A549 (cell line): ENCODE measurements around the gene TMEM86B. TPM values are rescaled to one million over a fixed set of nuclear protein-coding genes. Genes with fewer than 3 reads are reported as not detected.

Source experiments
- ATAC-seq, 2 experiments: fragments of 200-7000 bp in 1 of 2; fragments of >200 bp in 1 of 2; cut with Nextera tagmentation in 1 of 2; cut with Tn5 transposase in 1 of 2; 3 replicates each; pipeline versions ENCODE4 v1.8.0 to v1.9.1; 2018 to 2020; ENCODE audit warnings: mild to moderate bottlenecking in 1 of 2, moderate library complexity in 1 of 2
- CTCF ChIA-PET: fragments of 300-600 bp; sonication (Branson Sonifier 250); formaldehyde crosslinking; extraction: SDS; loops from one replicate; lab custom pipeline; 2021; ENCODE audit warnings: antibody characterized with exemption, inconsistent platforms; lab: Yijun Ruan, JAX
- POLR2A ChIA-PET: fragments of 350-600 bp; formaldehyde crosslinking; extraction: SDS; loops from one replicate; lab custom pipeline; 2021; ENCODE audit warnings: antibody characterized with exemption, inconsistent platforms; lab: Yijun Ruan, JAX
- DNase-seq, 2 experiments: peaks; one replicate each; pipeline versions ENCODE4 v3.0.0 to v3.0.0-alpha.2; 2011 to 2016; ENCODE audit warnings: low read depth in 1 of 2, low spot score in 1 of 2
- FAIRE-seq: peaks from 2 replicates; lab custom pipeline; 2011; peaks lifted over from hg19 to GRCh38; lab: Jason Lieb, UNC
- H3K27ac ChIP-seq, 2 experiments: fragments of >200 bp; sonication (Bioruptor Twin); formaldehyde crosslinking; 3 replicates each; pipeline ENCODE4 v1.5.1; 2016 to 2017
- H3K4me1 ChIP-seq: fragments of >200 bp; sonication (Bioruptor Twin); formaldehyde crosslinking; 3 replicates; pipeline ENCODE4 v1.6.1; 2016
- H3K4me2 ChIP-seq: fragments of >200 bp; sonication (Bioruptor Twin); formaldehyde crosslinking; 3 replicates; pipeline ENCODE4 v1.6.1; 2016
- H3K4me3 ChIP-seq: fragments of >200 bp; sonication (Bioruptor Twin); formaldehyde crosslinking; 3 replicates; pipeline ENCODE4 v1.5.1; 2016
- H3K9me3 ChIP-seq: fragments of >200 bp; sonication (Bioruptor Twin); formaldehyde crosslinking; 3 replicates; pipeline ENCODE4 v1.6.1; 2016
- BHLHE40 ChIP-seq: IDR thresholded peaks from 2 replicates; pipeline ENCODE4 v1.6.1; 2012; ENCODE audit warnings: low read depth, low read length, inconsistent platforms
- EP300 ChIP-seq, 2 experiments: fragments of >200 bp; sonication (Bioruptor Twin); formaldehyde crosslinking; IDR thresholded peaks; 2 replicates in 1 of 2; 3 replicates in 1 of 2; pipeline ENCODE4 v1.6.1; 2016 to 2017
- FOSL2 ChIP-seq, 2 experiments: fragments of 450-650 bp in 1 of 2; fragments of >200 bp in 1 of 2; sonication (Bioruptor Twin) in 1 of 2; formaldehyde crosslinking; IDR thresholded peaks; 2 replicates each; pipeline versions ENCODE4 v1.5.0 to v1.6.1; 2016 to 2020; ENCODE audit warnings: mild to moderate bottlenecking in 1 of 2, moderate library complexity in 1 of 2
- FOXS1 ChIP-seq: fragments of 250-450 bp; sonication (Bioruptor Pico); IDR thresholded peaks from 2 replicates; pipeline ENCODE4 v1.5.0; 2020; ENCODE audit warnings: mild to moderate bottlenecking, moderate library complexity
- HEYL ChIP-seq: fragments of 250-450 bp; sonication (Bioruptor Pico); IDR thresholded peaks from 2 replicates; pipeline ENCODE4 v1.8.0; 2021; ENCODE audit warnings: mild to moderate bottlenecking, moderate library complexity
- HMGXB4 ChIP-seq: fragments of 250-450 bp; sonication (Bioruptor Pico); IDR thresholded peaks from 2 replicates; pipeline ENCODE4 v1.5.0; 2021; ENCODE audit warnings: mild to moderate bottlenecking, moderate library complexity, borderline replicate concordance
- HOXB5 ChIP-seq: fragments of 250-450 bp; sonication (Bioruptor Pico); IDR thresholded peaks from 2 replicates; pipeline ENCODE4 v1.5.0; 2020; ENCODE audit warnings: mild to moderate bottlenecking, moderate library complexity
- NFE2L2 ChIP-seq: fragments of 150-350 bp; conservative IDR thresholded peaks from 2 replicates; pipeline ENCODE4 v1.6.1; 2014; ENCODE audit warnings: low read length
- NPAS2 ChIP-seq: fragments of 250-450 bp; sonication (Bioruptor Pico); IDR thresholded peaks from 2 replicates; pipeline ENCODE4 v1.8.0; 2022; ENCODE audit warnings: mild to moderate bottlenecking, moderate library complexity, borderline replicate concordance
- NR3C1 ChIP-seq: fragments of >200 bp; sonication (Bioruptor Twin); formaldehyde crosslinking; IDR thresholded peaks from 3 replicates; pipeline ENCODE4 v1.6.1; 2017
- POLR2A ChIP-seq: IDR thresholded peaks from 2 replicates; pipeline ENCODE4 v1.6.1; 2012; ENCODE audit warnings: mild to moderate bottlenecking, low read length
- RNF2 ChIP-seq: fragments of 200-600 bp; sonication (generic); IDR thresholded peaks from 2 replicates; pipeline ENCODE4 v1.6.1; 2016; ENCODE audit warnings: low read depth, mild to moderate bottlenecking, antibody characterized with exemption, moderate library complexity, borderline replicate concordance
- SMC3 ChIP-seq: fragments of >200 bp; sonication (Bioruptor Twin); formaldehyde crosslinking; IDR thresholded peaks from 3 replicates; pipeline ENCODE4 v1.6.1; 2018; ENCODE audit warnings: inconsistent platforms
- SREBF2 ChIP-seq: fragments of 450-650 bp; IDR thresholded peaks from 2 replicates; pipeline ENCODE4 v1.6.1; 2014; ENCODE audit warnings: mild to moderate bottlenecking, moderate library complexity
- TP53 ChIP-seq: fragments of 250-450 bp; sonication (Bioruptor Pico); IDR thresholded peaks from 2 replicates; pipeline ENCODE4 v1.5.0; 2021; ENCODE audit warnings: mild to moderate bottlenecking, moderate library complexity
- ZNF302 ChIP-seq: fragments of 250-450 bp; sonication (Bioruptor Pico); IDR thresholded peaks from 2 replicates; pipeline ENCODE4 v1.9.0; 2021; ENCODE audit warnings: inconsistent platforms, mild to moderate bottlenecking, moderate library complexity
- WGBS: methylation state at CpG from one replicate; pipeline ENCODE4 v1.1.6; 2017; ENCODE audit errors: missing lambda C conversion rate; 5-methylcytosine and 5-hydroxymethylcytosine counted together
- polyA plus RNA-seq, 4 experiments: library from polyadenylated mRNA; depleted of rRNA in 3 of 4; stranded (reverse); fragments of >200 nt; fragmentation: RNase III in 1 of 4; extraction: RNeasy Plus Mini Kit Qiagen cat#74134 plus additional on column Dnase treatment in 1 of 4; gene quantifications; 2 replicates in 3 of 4; 3 replicates in 1 of 4; pipeline ENCODE4 v1.2.3, GENCODE V29; 2011 to 2017
- TF ChIP-seq, protein P1 (sequence below): fragments of 150-350 bp; IDR thresholded peaks from 2 replicates; pipeline ENCODE4 v1.6.1; 2014; ENCODE audit warnings: low read depth, mild to moderate bottlenecking, low read length
- TF ChIP-seq, protein P2 (sequence below): fragments of 450-650 bp; IDR thresholded peaks from 2 replicates; pipeline ENCODE4 v1.6.1; 2014; ENCODE audit warnings: antibody characterized with exemption
- TF ChIP-seq, protein P3 (sequence below): fragments of >200 bp; sonication (Bioruptor Twin); formaldehyde crosslinking; IDR thresholded peaks from 3 replicates; pipeline ENCODE4 v1.6.1; 2016

The TMEM86B gene
- polyA plus RNA-seq, 2 of the 4 experiments (the other 2 are of a cell fraction) = 1.6 to 3.4 TPM

DNA sequence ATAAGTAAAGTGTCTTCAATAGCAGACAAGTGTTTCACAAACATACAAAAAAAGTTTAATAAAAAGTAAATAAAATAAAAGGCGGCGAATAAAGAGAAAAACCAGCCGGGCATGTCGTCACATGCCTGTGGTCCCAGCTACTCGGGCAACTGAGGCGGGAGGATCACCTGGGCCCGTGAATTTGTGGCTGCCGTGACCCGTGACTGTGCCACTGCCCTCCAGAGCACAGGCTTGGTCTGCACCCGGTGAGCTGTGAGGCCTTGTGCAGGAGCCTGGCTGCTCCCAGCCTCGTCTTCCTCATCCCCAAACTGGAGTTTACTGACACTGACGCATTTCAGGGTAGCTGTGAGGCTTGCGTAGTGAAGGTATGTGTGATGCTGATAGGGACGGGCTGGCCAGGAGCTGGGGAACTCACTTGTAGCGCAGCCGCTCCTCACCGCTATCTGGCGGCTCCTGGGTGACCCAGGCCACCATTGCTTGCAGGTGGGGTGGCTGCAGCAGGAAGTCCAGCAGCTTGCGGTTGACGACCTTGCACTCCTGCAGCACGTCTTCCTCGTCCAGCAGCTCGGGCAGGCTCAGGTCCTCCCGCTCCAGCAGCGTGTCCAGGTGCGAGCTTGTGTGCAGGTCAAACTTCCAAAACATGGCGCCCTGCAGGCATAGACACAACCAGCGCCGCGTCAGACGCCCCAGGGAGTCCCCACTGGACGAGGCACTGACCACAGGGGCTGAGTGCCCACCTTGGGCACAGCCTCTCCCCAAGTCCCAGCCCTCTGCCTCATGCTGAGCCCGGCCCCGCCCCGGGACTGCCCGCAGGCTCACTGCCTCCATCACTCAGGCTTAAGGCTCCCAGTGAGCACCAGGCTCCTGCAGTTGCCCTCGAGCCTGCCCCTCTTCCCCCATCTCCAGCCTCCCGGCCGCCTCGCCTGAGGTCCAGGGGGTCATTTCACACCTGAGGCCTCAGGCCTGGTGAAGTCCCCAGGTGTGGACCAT lies 18.2 kb upstream of the TMEM86B start (continued):
- TF ChIP-seq, protein P1, sequence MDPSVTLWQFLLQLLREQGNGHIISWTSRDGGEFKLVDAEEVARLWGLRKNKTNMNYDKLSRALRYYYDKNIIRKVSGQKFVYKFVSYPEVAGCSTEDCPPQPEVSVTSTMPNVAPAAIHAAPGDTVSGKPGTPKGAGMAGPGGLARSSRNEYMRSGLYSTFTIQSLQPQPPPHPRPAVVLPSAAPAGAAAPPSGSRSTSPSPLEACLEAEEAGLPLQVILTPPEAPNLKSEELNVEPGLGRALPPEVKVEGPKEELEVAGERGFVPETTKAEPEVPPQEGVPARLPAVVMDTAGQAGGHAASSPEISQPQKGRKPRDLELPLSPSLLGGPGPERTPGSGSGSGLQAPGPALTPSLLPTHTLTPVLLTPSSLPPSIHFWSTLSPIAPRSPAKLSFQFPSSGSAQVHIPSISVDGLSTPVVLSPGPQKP = no peak
- TF ChIP-seq SMC3 = no peak

- FAIRE-seq = no peak
These were observed 16.8 kb upstream of the TMEM86B start for GRCh38 chr19:55245236-55245904.

More at GRCh38 chr19:55245236-55245904, 16.8 kb upstream of the TMEM86B start:
- TF ChIP-seq FOSL2 (IDR thresholded peaks at IDR 0.05) = no peak
- no peak for TF ChIP-seq FOSL2 (CRISPR knock-in tag; IDR thresholded peaks at IDR 0.05)
- no peak for TF ChIP-seq HEYL (CRISPR knock-in tag)
- no peak for TF ChIP-seq NPAS2 (CRISPR knock-in tag)
- TF ChIP-seq EP300 (IDR thresholded peaks at IDR 0.05) = no peak
- TF ChIP-seq HOXB5 (CRISPR knock-in tag) = no peak
- no peak for TF ChIP-seq NFE2L2
- TF ChIP-seq BHLHE40 = no peak
- TF ChIP-seq HMGXB4 (CRISPR knock-in tag) = no peak
- no peak for TF ChIP-seq TP53 (CRISPR knock-in tag)
- TF ChIP-seq, protein P2, sequence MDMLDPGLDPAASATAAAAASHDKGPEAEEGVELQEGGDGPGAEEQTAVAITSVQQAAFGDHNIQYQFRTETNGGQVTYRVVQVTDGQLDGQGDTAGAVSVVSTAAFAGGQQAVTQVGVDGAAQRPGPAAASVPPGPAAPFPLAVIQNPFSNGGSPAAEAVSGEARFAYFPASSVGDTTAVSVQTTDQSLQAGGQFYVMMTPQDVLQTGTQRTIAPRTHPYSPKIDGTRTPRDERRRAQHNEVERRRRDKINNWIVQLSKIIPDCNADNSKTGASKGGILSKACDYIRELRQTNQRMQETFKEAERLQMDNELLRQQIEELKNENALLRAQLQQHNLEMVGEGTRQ = no peak
- TF ChIP-seq, protein P3, sequence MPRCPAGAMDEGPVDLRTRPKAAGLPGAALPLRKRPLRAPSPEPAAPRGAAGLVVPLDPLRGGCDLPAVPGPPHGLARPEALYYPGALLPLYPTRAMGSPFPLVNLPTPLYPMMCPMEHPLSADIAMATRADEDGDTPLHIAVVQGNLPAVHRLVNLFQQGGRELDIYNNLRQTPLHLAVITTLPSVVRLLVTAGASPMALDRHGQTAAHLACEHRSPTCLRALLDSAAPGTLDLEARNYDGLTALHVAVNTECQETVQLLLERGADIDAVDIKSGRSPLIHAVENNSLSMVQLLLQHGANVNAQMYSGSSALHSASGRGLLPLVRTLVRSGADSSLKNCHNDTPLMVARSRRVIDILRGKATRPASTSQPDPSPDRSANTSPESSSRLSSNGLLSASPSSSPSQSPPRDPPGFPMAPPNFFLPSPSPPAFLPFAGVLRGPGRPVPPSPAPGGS = no peak
- no peak for TF ChIP-seq SREBF2
- TF ChIP-seq ZNF302 = no peak
- no peak for TF ChIP-seq POLR2A
- no peak for TF ChIP-seq RNF2
- no peak for TF ChIP-seq FOXS1 (CRISPR knock-in tag)
- TF ChIP-seq NR3C1 = no peak
- DNase-seq (no peak), ATAC-seq (no peak)
- Histone ChIP-seq H3K4me3 (no peak overlapping the region), H3K27ac (no peak overlapping the region), H3K4me2 (no peak overlapping the region), H3K4me1 (peaks cover 18% of the 10 kb centered on the region; the same call in 2 of the 3 replicates), H3K9me3 (no peaks in the 10 kb centered on the region)
- ChIA-PET POLR2A (interaction anchor here (0.6 to 1.2 kb wide), 2 partner anchors 11 to 305 kb away, joined by 3 read pairs; no protein-coding TSS in a partner anchor), CTCF (interaction anchor here (1.3 to 3.2 kb wide), 6 partner anchors 11 to 173 kb away, joined by 3 to 14 read pairs (median 6); no protein-coding TSS in a partner anchor)
- 93% methylated on average over 20 of the region's 23 CpGs for WGBS
